Adipocyte (in vitro differentiated cells): ENCODE measurements around the gene TCTN3.
"Not testable (repeated sequence)": the region's sequence is repeated elsewhere in the genome, so short reads cannot be mapped to it uniquely, and the experiment has no call there.

Source experiments
- DNase-seq: peaks from one replicate; pipeline ENCODE4 v3.0.0-alpha.2; 2015; ENCODE audit warnings: low read depth
- H3K27me3 ChIP-seq: replicated peaks from 2 replicates; pipeline ENCODE4 v1.7.0; 2013; ENCODE audit warnings: mild to moderate bottlenecking, low read length, moderate library complexity; ENCODE audit not compliant: control insufficient read depth, insufficient read depth
- H3K36me3 ChIP-seq: 2 replicates; pipeline ENCODE4 v1.7.0; 2013; ENCODE audit warnings: low read length, mild to moderate bottlenecking, moderate library complexity; ENCODE audit not compliant: control insufficient read depth, insufficient read depth, severe bottlenecking
- H3K4me1 ChIP-seq: 2 replicates; pipeline ENCODE4 v1.7.0; 2013; ENCODE audit warnings: mild to moderate bottlenecking, low read length, moderate library complexity; ENCODE audit not compliant: control insufficient read depth, insufficient read depth
- H3K4me3 ChIP-seq: 2 replicates; pipeline ENCODE4 v1.7.0; 2013; ENCODE audit warnings: mild to moderate bottlenecking, low read length, moderate library complexity
- H3K9ac ChIP-seq: 2 replicates; pipeline ENCODE4 v1.7.0; 2013; ENCODE audit warnings: mild to moderate bottlenecking, low read length, moderate library complexity
- H3K9me3 ChIP-seq: 2 replicates; pipeline ENCODE4 v1.7.0; 2013; ENCODE audit warnings: mild to moderate bottlenecking, low read length, moderate library complexity; ENCODE audit not compliant: control insufficient read depth

Gene TCTN3

DNA sequence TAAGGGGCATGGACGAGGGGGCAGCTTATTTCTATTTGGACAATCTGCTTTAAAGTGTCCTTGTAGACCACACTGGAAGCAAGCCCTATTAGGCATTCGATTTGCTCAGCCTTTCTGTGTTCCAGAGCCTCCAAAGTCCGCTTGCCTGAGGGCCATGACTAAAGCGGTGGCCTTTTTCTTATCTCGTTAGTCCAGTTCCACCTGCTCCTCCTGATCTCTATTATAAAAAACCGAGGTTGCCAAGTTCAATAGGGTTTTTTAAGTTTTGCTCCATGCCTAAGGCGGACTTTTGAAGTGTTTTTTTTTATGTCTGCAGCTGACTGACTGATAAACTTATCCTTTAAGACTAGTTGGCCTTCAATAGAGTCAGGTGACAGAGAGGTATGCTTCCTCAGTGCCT lies 27.0 kb upstream of the TCTN3 start:
- not testable (repeated sequence) for H3K9ac ChIP-seq, H3K4me3 ChIP-seq, DNase-seq, H3K36me3 ChIP-seq, H3K27me3 ChIP-seq, H3K4me1 ChIP-seq, H3K9me3 ChIP-seq

DNA sequence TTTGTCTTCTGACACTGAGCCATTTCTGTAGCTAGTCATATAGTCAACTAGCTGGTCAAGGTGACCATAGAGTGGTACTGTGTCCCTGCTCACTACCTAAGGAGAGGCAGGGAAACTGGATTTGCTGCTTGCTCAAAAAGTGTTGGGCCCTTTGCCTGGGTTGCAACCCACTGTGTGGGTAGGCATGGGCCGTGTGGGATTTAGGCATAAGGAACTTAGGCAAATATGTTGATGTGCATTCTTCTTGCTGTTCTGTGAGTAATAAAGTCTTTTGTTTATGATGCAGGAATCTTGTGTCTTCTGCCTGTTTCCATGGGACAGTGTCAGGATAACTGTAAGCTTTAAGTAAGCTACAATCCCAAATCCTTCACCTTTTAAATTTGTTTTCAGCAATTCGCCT lies 23.1 kb upstream of the TCTN3 start:
- no peak overlapping the region for H3K9ac ChIP-seq
- no peak overlapping the region for H3K4me3 ChIP-seq
- no peaks in the 10 kb centered on the region for H3K4me1 ChIP-seq
- H3K27me3 ChIP-seq, result no peaks in the 10 kb centered on the region
- no peaks in the 10 kb centered on the region for H3K36me3 ChIP-seq
- no peaks in the 10 kb centered on the region for H3K9me3 ChIP-seq
- no peak for DNase-seq

GRCh38 chr10:95716466-95716865 lies 22.7 kb upstream of the TCTN3 start:
- H3K4me3 ChIP-seq, result no peak overlapping the region
- no peak overlapping the region for H3K9ac ChIP-seq
- no peaks in the 10 kb centered on the region for H3K36me3 ChIP-seq
- DNase-seq, result no peak
- no peaks in the 10 kb centered on the region for H3K27me3 ChIP-seq
- no peaks in the 10 kb centered on the region for H3K4me1 ChIP-seq
- H3K9me3 ChIP-seq, result no peaks in the 10 kb centered on the region

DNA sequence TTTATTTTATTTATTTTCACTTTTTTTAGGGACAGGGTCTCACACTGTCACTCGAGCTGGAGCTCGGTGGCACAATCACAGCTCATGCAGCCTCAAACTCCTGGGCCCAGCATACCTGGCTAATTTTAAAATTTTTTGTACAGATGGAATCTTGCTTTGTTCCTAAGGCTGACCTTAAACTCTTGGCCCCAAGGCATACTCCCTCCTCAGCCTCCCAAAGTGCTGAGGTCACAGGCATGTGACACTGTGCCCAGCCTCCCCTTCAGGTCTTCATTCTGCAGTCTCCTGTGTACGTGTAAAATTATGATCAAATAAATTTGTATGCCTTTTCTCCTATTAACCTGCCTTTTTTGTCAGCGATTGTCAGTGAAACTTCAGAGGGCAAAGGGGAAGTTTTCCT lies 17.8 kb upstream of the TCTN3 start:
- Histone ChIP-seq H3K9ac (no peak overlapping the region), H3K4me3 (no peak overlapping the region), H3K27me3 (no peaks in the 10 kb centered on the region), H3K9me3 (no peaks in the 10 kb centered on the region), H3K4me1 (no peaks in the 10 kb centered on the region), H3K36me3 (no peaks in the 10 kb centered on the region)
- no peak for DNase-seq

DNA sequence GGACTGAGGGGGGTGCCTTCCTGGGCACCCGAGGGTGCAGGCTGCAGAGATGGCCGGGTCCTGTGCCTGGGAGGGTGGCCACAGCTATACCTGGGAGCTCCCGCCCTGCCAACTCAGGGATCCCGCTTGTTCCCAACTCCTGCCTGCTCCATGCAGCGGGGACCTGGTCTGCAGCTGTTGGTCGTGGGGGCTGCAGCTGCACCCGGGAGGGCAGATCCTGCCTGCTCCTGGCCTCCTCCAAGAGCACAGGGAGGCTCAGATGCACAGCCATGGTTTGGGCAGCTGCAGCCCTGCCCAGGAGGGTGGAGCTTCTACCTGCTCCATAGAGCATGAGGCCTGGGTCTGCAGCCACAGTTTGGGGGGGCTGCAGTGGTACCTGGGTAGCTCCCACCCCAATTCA lies 13.3 kb upstream of the TCTN3 start:
- H3K4me1 ChIP-seq, result no peaks in the 10 kb centered on the region
- no peak overlapping the region for H3K9ac ChIP-seq
- DNase-seq, result no peak
- no peaks in the 10 kb centered on the region for H3K27me3 ChIP-seq
- no peak overlapping the region for H3K4me3 ChIP-seq
- H3K9me3 ChIP-seq, result no peaks in the 10 kb centered on the region
- no peaks in the 10 kb centered on the region for H3K36me3 ChIP-seq

- Histone ChIP-seq H3K27me3 (no peaks in the 10 kb centered on the region), H3K36me3 (no peaks in the 10 kb centered on the region), H3K4me1 (no peaks in the 10 kb centered on the region), H3K9me3 (no peaks in the 10 kb centered on the region), H3K9ac (no peak overlapping the region), H3K4me3 (no peak overlapping the region)
- DNase-seq, result no peak
Measured at GRCh38 chr10:95706573-95706972, 12.8 kb upstream of the TCTN3 start.

- Histone ChIP-seq H3K36me3 (no peaks in the 10 kb centered on the region), H3K4me1 (no peaks in the 10 kb centered on the region), H3K9ac (no peak overlapping the region), H3K4me3 (no peak overlapping the region), H3K27me3 (no peaks in the 10 kb centered on the region), H3K9me3 (no peaks in the 10 kb centered on the region)
- no peak for DNase-seq
Measured at GRCh38 chr10:95698415-95698814, 4.7 kb upstream of the TCTN3 start.

DNA sequence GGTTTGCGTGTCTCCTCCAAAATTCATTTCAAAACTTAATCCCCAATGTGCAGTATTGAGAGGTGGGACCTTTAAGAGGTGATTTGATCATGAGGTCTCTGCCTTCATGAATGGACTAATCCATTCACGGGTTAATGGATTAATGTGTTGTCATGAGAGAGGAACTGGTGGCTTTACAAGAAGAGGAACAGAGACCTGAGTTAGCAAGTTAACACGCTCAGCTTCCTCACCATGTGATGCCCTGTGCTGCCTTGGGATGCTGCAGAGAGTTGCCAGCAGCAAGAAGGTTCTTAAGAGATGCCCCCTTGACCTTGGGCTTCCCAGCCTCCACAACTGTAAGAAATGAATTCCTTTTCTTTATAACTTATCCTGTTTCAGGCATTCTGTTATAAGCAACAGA lies 3.7 kb upstream of the TCTN3 start:
- H3K27me3 ChIP-seq, result no peaks in the 10 kb centered on the region
- no peak for DNase-seq
- H3K9me3 ChIP-seq, result no peaks in the 10 kb centered on the region
- H3K36me3 ChIP-seq, result no peaks in the 10 kb centered on the region
- peaks cover 8% of the 10 kb centered on the region for H3K4me1 ChIP-seq
- H3K9ac ChIP-seq, result no peak overlapping the region
- no peak overlapping the region for H3K4me3 ChIP-seq

GRCh38 chr10:95694665-95695064 lies 938 bp upstream of the TCTN3 start:
- H3K9ac ChIP-seq, result peak overlapping the region; percentile 68
- no peaks in the 10 kb centered on the region for H3K27me3 ChIP-seq
- peaks cover 14% of the 10 kb centered on the region for H3K4me1 ChIP-seq
- no peak overlapping the region for H3K4me3 ChIP-seq
- peaks cover 6% of the 10 kb centered on the region for H3K36me3 ChIP-seq
- no peak for DNase-seq
- no peaks in the 10 kb centered on the region for H3K9me3 ChIP-seq

- peak overlapping the region; percentile 89 for H3K9ac ChIP-seq
- peak overlapping the region; percentile 95 for H3K4me3 ChIP-seq
- H3K4me1 ChIP-seq, result peaks cover 14% of the 10 kb centered on the region
- peak; percentile 36 for DNase-seq
- H3K27me3 ChIP-seq, result no peaks in the 10 kb centered on the region
- peaks cover 18% of the 10 kb centered on the region for H3K36me3 ChIP-seq
- H3K9me3 ChIP-seq, result no peaks in the 10 kb centered on the region
Measured at GRCh38 chr10:95693071-95693667, 558 bp downstream of the TCTN3 start.

- Histone ChIP-seq H3K4me1 (peaks cover 14% of the 10 kb centered on the region), H3K9ac (no peak overlapping the region), H3K9me3 (no peaks in the 10 kb centered on the region), H3K36me3 (peaks cover 33% of the 10 kb centered on the region), H3K27me3 (no peaks in the 10 kb centered on the region), H3K4me3 (no peak overlapping the region)
- DNase-seq, result no peak
Measured at GRCh38 chr10:95691281-95691680, 2.4 kb downstream of the TCTN3 start.

DNA sequence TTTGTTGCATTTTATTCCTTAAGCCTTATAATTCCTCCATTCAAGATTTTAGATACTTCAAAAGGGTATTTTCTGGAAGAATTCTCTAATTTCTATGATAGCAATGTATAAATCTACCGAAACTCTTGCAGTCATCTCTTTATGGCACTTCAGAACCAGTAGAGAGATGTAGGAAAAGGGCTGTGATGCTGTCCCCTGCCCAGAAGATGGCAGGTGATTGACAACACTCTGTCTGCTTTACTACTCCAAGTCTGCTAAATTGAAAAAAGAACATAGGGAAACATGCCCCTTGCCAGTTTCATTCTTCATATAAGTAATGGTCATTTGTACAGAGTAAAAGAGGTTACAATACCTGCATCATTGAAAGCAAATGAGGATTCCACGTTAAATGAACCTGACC lies 5.1 kb downstream of the TCTN3 start:
- H3K9ac ChIP-seq, result no peak overlapping the region
- H3K9me3 ChIP-seq, result no peaks in the 10 kb centered on the region
- peaks cover 14% of the 10 kb centered on the region for H3K4me1 ChIP-seq
- no peak overlapping the region for H3K4me3 ChIP-seq
- no peaks in the 10 kb centered on the region for H3K27me3 ChIP-seq
- DNase-seq, result no peak
- H3K36me3 ChIP-seq, result peaks cover 60% of the 10 kb centered on the region
